SW480 (cell line): Measurements from ENCODE around the gene PRMT9.

Experiments
- DNase-seq: peaks from one replicate; pipeline ENCODE4 v3.0.0-alpha.2; 2016; ENCODE audit warnings: low spot score

The PRMT9 gene

DNA sequence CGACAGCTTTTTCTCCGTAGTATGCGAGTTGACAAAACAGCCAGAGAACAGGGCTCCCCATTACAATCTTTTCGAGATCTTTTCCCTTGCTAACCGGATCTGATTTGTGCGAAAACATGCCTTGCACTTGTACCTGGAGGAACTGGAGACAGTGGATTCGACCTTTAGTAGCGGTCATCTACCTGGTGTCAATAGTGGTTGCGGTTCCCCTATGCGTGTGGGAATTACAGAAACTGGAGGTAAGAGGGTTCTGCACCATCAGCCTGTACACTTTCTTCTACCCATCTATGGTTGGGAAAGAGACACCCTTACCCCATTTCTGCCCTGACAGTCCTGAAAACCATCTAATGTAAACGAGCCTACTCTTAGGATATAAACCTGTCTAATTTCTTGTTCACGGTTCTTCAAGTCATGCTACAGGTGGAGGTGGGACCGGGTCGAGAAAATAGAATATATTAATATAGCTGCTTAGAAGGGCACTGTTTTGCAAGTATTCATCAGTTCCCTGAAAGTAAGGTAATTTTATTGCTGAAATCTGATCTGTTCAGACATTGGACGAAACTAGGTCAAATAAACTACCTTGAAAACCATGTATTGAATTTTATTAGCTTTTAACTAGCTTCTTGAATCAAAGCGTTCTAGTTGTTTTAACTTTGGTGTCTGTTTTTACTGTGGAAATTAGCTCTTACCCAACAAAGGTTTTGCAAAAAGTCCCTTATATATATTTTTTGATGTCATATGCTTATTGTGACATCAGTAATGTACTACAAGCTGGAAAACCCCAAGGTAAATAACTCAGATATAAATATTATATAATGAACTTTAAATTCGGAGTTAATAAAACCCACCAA is 65.9 kb downstream of the PRMT9 start:
- peak; percentile 3 for DNase-seq

DNA sequence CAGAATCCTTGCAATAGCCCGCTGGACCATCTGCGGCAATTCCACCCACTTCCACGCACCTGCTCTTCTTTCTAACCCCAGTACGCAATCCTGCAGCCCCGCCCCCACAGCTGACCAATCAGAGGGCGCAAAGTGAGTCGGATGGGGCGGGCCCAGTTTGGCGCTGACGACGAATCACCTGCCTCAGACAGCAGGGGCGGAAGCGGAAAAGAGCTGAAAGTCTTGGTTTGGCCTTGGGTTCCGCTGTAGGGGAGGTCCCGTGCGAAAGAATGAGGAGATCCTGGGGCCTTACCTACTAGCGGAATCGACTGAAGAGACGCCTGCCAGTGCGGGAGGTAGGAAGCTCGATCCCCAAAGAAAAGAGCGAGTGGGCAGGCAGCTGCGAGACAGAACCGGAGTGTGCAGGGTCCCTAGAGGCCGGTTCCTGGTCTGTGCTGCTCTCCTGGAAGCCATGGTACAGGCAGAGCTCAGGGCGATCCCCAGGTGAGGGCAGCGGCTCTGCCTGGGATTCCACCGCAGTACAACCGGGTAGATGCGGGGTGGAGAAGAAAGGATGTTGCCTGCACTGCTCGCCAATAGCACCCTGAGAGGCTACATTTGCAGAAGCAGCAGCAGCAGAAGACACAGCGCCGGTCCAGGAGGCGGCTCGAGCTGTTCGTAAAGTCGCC is 66.7 kb downstream of the PRMT9 start, which contains the start of gene TMEM184C:
TMEM184C (plus strand) TSS at position 225 of the 668 bp plus-strand sequence. CDS start 560 bp downstream, outside the sequence.
- DNase-seq = peak; percentile 88

DNA sequence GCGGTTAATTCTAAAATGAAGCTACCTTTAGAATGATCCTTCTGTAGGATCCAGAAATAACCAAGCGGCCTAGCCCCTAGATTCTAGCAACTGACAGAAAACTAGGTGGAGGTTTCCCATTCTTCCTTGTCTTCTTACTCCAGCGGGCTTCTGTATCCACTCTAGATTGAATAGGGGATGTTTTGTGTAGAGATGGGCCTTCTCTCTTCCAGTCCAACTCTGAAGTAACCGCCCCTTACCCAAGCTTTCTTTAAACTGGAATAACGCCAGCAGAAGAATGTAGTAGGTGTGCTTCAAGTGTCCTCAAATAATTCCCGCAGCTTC is 67.2 kb downstream of the PRMT9 start:
- no peak for DNase-seq

DNA sequence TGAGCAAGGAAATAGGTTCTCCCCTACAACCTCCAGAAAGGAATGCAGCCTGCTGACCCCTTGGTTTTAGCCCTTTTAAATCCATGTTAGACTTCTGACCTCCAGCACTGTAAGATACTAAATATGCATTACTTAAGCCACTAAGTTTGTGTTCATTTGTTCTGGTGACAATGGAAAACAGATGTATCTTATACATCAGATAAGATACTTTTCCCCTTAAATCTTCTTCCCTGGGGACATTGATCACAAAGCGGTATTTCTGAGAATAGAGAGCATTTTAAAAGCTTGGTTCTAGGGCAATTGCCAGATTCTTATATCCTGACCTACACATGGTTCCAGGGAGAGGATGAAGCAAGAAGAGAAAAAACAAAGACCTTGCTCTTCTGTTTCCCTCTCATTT is 73.3 kb downstream of the PRMT9 start:
- DNase-seq = no peak

DNA sequence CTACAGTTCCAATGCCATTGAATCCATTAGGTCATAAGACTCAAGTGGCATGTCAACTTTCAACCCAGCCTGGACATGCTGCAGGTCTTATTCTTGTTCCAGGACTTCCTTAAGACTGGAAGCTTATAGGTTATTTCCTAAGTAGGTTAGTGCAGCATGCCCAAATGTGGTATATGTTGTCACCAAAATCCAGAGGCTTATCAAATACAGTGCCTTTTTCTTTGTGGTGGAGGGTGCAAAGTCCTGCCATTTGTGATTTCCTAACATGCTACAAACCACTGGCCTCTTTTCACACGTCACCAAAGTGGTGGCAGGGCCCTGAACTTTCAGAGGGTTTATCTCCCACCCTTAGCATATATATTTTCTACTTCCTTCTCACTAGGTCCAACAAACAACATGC is 76.5 kb downstream of the PRMT9 start:
- DNase-seq = no peak

DNA sequence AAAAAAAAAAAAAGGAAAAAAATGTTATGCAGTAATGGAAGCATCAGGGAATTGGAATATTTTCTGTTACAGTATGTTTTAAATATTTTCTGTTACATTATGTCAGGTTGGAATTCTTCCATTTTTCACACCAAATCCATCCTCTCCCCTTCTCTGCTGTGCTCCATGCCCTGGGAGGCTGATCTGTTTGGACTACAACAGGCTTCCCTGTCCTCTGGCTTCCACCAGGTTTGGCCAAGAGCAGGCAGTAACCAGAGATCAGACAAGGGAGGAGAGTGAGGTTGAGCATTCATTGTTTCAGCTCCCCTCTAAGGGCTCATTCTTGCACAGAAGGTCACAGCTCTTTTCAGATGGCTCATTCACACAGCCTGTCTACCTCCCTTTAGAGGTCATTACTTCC is 78.5 kb downstream of the PRMT9 start:
- no peak for DNase-seq

DNA sequence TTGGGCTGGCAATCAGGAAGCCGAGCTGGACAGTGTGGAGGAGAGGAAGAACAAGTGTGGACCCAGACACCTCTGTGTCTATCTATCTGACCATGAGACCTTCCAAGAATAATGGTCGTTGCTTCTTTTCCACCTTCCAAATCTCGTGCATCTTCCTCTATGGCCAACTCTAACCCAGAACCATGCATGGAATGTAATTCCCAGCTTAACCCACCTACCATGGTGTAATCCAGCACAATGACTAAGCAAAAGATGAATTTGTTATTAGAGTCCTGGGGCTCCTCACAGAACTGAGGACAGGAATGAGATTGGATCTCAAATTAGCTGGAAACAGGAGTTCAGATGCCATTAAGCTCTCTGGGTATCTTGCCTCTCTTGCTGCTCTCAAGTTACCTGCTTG is 84.2 kb downstream of the PRMT9 start:
- DNase-seq = no peak

DNA sequence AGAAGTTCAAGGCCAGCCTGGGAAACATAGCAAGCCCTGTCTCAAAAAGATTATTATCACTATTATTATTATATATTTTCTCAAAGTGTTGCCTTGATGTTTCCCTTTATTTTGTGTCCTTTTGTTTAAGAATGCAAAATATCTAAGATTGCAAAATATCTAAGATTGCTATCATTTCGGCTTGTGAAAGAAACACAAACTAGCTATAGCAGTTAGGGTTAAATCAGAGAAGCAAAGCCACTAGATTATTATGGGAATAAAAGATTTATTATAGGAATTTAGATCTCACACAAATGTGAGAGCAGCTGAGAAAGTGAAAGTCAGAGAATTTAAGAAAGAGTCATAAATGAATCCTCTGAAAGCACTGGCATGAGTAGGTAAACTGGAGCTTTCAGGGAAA is 84.8 kb downstream of the PRMT9 start:
- DNase-seq = no peak

DNA sequence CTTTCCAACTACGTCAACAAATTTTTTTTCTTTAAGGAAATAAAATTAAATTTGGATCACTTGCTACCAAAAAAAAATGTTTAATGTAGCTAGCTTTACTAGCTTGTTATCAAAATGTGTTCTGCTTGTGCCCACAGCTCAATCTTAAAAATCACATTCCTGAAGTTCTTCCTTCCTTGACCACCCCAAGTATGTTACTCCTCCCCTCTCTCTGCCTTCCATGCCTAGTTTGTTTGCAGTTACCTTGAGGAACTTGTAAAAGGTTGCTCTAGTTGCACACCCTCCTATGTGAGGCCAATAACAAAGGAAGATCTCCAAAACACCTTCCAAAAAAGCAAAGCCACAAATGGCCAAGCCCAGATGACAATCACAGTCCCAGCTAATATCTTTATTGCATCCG is 86.4 kb downstream of the PRMT9 start:
- DNase-seq = no peak

DNA sequence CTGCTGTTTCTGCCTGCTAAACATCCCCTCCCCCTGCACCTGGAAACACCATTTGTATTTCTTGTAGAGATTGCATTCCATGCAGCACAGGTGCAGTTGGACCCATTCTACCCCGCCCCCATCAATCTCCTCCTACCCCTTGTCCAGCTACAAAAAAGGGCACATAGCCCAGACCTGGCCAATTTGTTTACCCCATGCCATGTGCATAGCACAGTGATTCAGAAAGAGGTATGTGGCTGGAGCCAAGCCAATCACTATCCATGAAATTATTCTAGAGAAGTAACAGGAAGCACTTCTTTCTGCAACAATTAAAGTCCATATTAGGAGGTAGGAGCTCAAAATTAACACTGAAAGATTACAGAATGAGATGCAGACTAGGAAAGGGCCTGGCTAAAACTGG is 87.0 kb downstream of the PRMT9 start:
- no peak for DNase-seq

DNA sequence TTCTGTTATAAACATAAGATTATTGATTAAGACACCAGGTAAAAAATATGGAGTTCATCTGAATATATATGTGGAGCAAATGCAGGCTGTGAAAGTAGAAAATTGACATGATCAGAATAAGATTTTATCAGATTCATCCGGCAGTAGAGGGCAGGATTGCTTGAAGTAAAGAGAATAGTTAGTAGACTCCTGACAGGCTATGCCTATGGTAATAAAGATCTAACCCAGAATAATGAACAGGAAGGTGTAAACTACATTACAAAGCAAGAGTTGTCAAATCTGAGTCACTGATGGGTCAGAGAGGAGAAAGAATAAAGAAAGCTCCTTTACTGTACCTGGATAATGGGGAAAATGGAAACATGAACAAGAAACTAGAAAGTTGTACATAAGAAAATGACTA is 87.6 kb downstream of the PRMT9 start:
- peak; percentile 7 for DNase-seq

DNA sequence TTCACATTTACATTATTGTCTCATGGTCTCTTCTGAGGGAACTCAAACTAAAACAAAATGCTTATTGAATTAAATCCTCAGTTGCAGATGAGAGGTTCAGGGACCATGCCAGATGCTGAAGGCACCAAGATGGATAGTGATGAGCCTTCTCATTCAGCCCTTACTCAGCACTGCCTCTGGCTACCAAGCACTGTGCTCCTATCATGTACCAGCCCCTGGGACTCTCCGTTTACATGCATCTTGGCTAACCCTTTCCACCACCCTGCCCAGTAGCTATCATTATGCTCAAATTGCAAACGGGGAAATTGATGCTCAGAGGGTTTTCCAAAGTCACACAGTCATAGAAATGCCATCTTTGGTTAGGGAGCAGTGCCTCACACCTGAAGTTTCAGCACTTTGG is 89.4 kb downstream of the PRMT9 start:
- DNase-seq = no peak

DNA sequence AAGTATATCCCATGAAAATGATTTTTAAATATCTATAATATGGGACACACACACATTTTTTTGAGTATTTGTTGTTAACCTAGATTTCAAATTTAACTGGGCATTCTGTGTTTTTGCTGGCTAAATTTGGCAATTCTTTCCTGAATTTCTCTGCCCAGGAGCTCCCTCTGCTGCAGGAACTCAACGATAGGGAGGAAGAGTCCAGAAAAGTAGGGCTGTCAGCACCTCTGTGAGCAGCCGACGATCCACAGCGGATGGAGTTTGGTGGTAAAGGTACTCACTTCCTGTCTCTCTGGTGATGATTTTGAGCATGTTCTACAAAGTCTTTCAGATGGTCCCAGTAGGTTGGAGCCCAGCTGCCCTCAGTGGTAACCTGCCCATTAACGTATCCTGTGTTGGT is 89.9 kb downstream of the PRMT9 start:
- DNase-seq = no peak

DNA sequence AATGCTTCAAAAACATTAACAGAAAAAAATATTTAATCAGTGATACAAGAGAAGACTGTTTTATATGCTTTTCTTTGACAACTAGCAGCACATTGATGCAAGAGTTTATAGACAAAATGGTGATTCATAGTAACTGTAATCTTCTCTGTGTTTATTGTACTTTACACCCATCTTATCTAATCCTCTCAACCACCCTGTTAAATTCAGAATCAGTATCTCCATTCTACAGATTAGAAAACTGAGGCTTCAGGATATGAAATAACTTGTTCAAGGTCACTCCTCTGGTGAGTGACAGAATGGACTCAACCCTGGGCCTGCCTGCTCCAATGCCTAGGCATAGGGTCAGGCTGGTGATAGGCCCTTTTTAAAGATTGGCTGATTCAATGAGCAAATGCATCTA is 92.9 kb downstream of the PRMT9 start:
- DNase-seq = no peak

DNA sequence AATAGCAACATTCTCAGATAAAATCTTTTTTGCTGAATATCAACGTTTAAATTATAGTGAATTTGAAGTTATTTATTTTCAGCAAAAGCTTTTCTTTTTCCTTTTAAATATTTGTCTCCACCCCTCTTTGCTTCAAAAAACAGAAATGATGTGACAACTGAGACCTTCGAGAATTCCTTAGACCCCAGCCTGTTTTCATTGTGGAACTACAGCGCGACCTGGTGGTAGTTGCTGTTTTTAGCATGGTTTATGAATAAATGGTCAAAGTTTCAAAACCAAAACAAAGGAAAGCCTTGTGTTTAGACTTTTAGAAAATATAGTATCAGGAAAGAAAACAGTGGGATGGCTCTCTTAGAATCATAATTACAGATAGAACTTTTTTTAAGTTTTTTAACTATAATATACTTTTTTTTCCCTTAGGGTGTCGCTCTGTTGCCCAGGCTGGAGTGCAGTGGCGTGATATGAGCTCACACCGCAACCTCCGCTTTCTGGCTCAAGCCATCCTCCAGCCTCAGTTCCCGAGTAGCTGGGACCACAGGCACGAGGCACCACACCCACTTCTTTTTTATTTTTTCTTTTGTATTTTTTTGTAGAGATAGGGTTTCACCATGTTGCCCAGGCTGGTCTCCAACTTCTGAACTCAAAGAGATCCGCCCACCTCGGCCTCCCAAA is 93.6 kb downstream of the PRMT9 start:
- peak; percentile 24 for DNase-seq

DNA sequence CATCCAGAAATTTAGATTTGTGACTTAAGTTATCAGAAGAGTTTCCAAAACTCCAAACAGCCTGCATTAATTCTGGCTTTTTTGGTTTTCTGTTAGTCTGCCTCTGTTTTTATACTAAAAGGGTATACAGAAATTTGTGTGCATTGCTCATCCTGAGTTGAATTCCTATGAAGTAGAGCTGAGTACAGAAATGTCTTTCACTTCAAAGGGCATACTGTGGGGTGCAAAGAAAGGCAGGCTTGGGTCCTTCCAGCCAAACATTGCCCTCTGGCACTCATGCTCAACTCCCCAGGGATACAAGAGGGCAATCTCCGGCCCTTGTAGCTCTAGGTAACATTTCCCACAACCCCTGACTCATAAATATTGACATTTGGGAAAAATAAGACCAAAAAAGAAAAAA is 94.4 kb downstream of the PRMT9 start:
- no peak for DNase-seq
